Gastroesophageal sphincter (tissue), 3 donors: Measurements from ENCODE around the gene MYCBP2.

Experiments
- CTCF ChIP-seq, 4 experiments: fragments of 200-600 bp in 2 of 4; fragments of 450-650 bp in 2 of 4; sonication (generic) in 1 of 4; IDR thresholded peaks; one replicate each; pipeline ENCODE4 v1.5.1; 2017 to 2019; ENCODE audit warnings: antibody characterized with exemption in 4 of 4, mild to moderate bottlenecking in 2 of 4, moderate library complexity in 2 of 4
- EP300 ChIP-seq: sonication (generic); formaldehyde crosslinking; IDR thresholded peaks from one replicate; pipeline ENCODE4 v1.6.1; 2017; ENCODE audit warnings: antibody characterized with exemption, mild to moderate bottlenecking
- POLR2A ChIP-seq, 2 donors: fragments of 450-650 bp; IDR thresholded peaks; one replicate each; pipeline ENCODE4 v1.6.1; 2017; ENCODE audit warnings: antibody characterized with exemption in 2 of 2, mild to moderate bottlenecking in 2 of 2, moderate library complexity in 1 of 2
- POLR2AphosphoS5 ChIP-seq: sonication (generic); formaldehyde crosslinking; IDR thresholded peaks from one replicate; pipeline ENCODE4 v1.6.1; 2017; ENCODE audit warnings: antibody characterized with exemption

GRCh38 chr13:77222000-77222690 is 104.7 kb downstream of the MYCBP2 start:
- no peak for TF ChIP-seq CTCF (IDR thresholded peaks at IDR 0.05)
- no peak for TF ChIP-seq EP300
- no peak for TF ChIP-seq POLR2AphosphoS5
- TF ChIP-seq POLR2A (IDR thresholded peaks at IDR 0.05): no peak
